ENCODE data around the gene DAZAP1.
A peak's percentile ranks its signal among the peaks of the same experiment; 100 is the strongest.
"Not testable (repeated sequence)": the region's sequence is repeated elsewhere in the genome, so short reads cannot be mapped to it uniquely, and the experiment has no call there.

DAZAP1 gene

GRCh38 chr19:1426736-1427135, 19.4 kb downstream of the DAZAP1 start:
- DNase-seq, result no peak

- DNase-seq, result peak; percentile 21
Observed at GRCh38 chr19:1427221-1427920, 20.0 kb downstream of the DAZAP1 start.

GRCh38 chr19:1428738-1429391, 21.5 kb downstream of the DAZAP1 start:
- no peak for DNase-seq

- no peak for DNase-seq
Observed at GRCh38 chr19:1429750-1430149, 22.4 kb downstream of the DAZAP1 start.

- no peak for DNase-seq
Observed at GRCh38 chr19:1430246-1430645, 22.9 kb downstream of the DAZAP1 start.

GRCh38 chr19:1431759-1432506, 24.5 kb downstream of the DAZAP1 start:
- no peak for DNase-seq

- no peak for DNase-seq
Observed at GRCh38 chr19:1432507-1432887, 25.1 kb downstream of the DAZAP1 start.

- no peak for DNase-seq
Observed at GRCh38 chr19:1433119-1434039, 26.0 kb downstream of the DAZAP1 start.

- DNase-seq, result no peak
Observed at GRCh38 chr19:1434040-1434366, 26.6 kb downstream of the DAZAP1 start.

GRCh38 chr19:1434577-1435060, 27.2 kb downstream of the DAZAP1 start:
- DNase-seq, result no peak

GRCh38 chr19:1435378-1435989, 28.1 kb downstream of the DAZAP1 start:
- DNase-seq, result no peak

GRCh38 chr19:1437609-1438008, 30.2 kb downstream of the DAZAP1 start:
- DNase-seq, result no peak

- DNase-seq, result peak; percentile 94
Observed at GRCh38 chr19:1438035-1438932, 30.9 kb downstream of the DAZAP1 start, which contains the start of gene RPS15. Gene RPS15 (plus strand): TSS chr19:1438396. CDS start chr19:1438426, 30 bp downstream.

- no peak for DNase-seq
Observed at GRCh38 chr19:1438933-1439354, 31.6 kb downstream of the DAZAP1 start.

GRCh38 chr19:1439525-1440417, 32.4 kb downstream of the DAZAP1 start:
- not testable (repeated sequence) for DNase-seq

- no peak for DNase-seq
Observed at GRCh38 chr19:1440418-1440801, 33.0 kb downstream of the DAZAP1 start.

GRCh38 chr19:1441022-1441426, 33.6 kb downstream of the DAZAP1 start:
- DNase-seq, result no peak

- no peak for DNase-seq
Observed at GRCh38 chr19:1441677-1442438, 34.5 kb downstream of the DAZAP1 start.
